ENCODE results near the gene PLEKHA7.

Gene PLEKHA7

DNA sequence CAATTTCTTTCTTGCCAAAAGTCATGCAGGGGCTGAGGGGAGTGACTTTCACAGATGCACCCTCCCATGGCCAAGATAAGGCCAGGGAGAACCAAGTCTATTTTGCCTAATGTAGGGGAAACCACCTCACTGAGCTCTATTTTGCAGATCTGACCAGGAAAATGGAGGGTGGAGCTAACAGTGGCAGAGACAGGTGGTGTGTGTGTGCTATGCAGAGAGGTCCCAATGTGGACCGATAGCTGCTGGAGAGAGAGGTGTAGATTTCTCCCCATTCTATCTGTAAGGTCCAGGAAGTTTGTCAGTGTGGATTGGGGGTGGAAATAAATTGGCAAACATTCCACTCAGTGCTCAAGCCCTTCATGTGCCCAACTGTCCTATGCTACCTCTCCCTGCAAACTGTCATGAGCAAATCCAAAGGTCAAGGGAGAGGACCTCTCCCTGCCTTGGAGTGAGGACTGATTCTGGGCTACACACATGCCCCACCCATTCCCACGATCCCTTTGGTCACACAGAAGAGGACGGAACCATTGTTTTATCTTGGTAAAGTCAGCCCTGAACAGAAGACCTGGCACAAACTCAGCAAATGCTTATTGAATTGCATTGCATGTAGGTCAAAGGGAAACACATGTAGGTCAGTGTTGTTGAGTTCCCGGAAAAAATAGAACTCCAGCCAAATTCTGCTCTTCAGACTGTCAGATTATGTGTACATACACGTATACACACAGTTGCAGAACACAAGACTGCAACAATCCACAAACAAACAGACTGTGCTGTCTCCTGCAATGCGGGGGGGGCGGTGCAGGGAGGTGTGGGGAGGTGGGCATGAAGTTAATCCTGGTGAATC lies 209.9 kb downstream of the PLEKHA7 start:
- DNase-seq = no peak

DNA sequence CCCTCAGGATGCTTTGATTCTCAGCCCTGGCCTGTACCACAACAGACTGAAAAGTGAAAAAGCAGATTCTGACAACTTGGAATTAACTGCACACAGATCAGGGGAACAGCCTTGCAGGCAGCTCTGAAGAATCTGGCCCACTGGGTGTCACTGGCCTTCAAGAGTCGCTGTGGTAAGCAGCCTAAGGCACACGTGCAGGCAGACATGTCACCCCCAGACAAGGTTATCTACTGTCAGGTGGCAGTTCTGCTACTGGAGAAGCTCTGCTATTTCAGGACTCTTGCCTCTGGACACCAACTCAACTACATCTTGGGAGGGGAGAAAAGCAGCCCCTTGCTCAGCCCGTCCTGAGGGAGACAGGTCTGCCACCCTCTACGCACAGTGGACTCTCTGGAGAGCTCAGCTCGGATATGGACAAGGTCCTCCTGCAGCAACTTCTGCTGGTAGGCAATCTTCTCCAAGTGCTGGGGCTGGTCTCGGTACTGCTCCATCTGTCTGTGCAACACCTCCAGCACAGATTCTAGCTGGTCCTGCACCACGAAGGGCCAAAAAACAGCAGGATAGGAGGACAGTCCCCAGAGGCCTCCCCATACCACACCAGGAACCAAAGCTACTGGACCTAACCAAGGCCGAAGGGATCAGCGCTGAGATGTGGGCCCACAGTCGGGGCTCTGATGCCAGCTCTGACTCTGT lies 212.8 kb downstream of the PLEKHA7 start:
- no peak for DNase-seq

DNA sequence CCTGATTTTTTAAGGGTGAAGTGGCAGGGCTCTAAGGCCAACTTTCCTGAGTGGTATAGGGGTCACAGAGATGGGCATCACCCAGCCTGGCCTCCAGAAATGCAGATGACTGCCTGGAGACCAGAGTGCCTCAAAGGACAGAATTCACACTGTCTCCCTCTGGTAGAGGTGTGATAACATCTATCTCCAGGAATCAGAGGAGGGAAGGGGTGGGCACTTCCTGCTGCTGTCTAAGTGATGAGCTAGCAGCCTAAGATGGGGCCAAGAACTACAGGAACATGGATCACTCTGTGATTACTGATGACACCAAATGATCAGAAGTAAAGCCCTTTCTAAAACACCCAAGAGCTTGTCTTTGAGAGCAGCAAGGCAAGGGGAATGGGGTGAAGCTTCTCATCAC lies 213.8 kb downstream of the PLEKHA7 start:
- no peak for DNase-seq

DNA sequence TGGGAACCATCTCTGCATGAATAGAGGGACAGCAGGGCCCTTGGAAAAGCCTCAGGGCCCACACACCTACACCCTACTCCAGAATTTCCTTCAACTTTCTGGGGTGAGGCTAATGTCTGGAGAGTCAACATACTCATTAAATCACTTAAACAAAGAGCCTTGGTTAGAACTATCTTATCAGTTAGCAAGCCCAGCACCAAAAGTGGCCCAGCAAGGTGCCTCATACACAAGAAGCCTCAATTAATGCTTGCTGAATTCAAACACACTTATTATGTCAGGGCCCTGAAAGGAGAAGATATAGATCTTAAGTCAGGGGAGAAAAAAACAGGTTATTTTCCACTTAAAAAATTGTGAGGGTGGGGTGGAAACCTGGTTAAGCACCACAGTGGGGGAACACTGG lies 214.3 kb downstream of the PLEKHA7 start:
- DNase-seq = no peak

DNA sequence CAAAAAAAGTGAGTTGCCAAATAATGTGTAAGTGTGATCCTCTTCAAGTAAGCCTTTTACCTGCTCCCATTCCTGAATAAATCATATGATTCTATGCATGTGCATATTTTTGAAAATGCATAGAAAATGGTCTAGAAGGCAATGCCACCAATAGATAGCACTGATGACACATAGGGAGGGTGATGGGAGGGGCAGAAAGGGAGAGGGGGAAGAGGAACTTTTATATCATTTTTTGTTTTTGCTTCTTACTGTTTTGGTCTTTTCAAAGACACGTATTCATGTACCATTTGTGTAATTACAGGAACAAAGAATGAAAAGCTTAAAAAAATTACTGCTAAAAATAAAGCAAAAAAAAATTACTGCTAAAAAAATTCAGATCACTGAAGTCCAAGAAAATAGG lies 215.0 kb downstream of the PLEKHA7 start:
- DNase-seq = no peak

DNA sequence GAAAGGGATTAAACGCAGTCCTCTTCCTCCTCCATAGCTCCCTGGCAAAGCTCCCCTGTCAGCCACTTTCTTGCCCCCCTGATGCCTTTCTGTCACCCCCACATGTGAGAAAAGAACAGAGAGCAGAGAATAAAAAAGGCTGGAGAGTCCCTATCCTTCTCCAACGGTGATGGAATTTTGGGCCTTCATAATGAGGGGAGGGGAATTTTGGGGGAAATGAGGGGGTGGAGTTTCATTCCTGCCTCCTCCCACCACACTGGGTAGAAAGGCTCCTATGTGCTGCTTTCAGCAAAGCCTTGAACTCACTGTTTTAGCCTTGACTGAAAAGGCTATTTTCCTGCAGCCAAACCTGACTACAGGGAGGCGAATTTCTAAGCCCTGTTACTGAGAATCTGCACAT lies 216.4 kb downstream of the PLEKHA7 start:
- no peak for DNase-seq

DNA sequence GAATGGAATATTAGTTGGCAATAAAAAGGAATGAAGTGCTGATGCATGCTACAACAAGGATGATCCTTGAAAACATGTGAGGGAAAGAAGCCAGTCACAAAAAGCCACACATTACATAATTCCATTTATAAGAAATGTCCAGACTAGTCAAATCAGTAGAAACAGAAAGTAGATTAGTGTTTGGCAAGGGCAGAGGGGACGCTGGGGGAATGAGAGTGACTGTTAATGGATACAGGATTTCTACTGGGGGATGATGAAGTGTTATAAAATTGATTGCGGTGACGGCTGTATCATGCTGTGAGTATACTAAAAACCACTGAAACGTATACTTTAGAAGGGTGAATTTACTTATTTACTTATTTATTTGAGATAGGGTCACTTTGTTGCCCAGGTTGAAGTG lies 217.9 kb downstream of the PLEKHA7 start:
- no peak for DNase-seq

DNA sequence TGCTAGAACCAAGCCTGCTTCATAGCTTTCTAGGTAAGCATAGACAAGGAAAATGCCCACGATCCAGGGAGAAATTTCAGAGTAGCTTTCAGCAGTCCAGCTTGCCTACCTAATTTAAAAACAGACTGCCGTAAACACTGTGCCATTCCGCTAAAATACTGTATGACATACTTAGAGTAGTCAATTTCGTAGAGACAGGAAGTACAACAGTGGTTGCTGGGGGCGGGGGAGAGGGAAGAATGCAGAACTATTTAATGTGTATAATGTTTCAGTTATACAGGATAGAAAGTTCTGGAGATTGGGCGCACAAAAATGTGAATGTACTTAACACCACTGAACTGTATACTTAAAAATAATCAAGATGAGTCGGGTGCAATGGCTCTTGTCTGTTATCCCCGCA lies 219.1 kb downstream of the PLEKHA7 start:
- DNase-seq = no peak

DNA sequence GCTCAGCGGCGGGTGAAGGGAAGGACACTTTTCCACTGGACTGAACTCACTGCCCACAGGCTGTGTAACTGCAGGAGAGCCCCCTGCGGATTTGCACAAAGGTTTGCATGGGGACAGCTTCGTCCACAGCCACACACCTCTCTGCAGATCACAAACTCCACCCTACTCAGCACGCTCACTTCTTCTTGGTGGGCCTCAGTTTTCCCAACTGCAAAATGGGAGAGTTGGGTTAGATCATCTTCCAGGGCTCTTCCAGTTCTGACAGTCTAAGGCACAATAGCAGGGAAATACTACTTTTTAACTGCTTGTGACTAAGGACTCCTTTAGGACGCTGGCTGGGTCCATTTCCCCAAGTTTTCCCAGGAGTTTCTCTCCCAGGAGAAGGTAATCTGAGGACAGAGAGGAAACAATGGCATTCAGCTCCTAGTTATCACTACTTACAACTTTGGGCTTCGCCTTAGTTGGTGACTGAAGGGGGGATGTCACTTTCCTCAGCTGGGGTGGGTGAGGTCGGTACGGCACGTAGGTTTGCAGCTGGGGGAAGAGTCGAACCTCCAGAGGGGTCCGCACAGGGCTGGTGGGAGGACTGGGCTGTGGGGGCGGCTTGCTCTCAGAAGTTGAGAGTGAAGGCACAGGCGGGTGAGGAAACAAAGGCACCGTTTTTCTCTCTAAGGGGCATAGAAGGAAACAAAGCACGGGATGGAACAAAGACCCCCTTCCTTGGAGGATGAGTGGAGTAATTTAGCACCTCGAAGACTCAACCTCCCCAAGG lies 220.0 kb downstream of the PLEKHA7 start:
- no peak for DNase-seq

DNA sequence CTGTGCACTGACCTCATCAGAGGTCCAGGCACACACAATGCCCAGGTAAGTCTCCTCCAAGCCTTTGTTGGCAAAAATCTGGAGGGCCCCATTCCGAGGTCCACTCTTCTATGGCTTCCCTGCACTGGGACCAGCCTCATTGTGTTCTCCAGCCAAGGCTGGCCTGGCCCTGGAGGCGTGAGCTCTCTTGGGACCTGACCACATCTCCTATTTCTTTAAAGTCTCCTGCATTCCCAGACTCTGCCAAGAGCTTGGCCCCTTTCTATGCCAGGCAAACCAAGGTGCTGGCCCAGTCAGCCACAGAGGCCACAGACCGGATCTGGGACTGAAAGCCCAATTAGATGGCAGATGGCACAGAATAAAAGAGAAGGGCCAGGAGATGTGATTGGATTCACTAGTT lies 220.7 kb downstream of the PLEKHA7 start:
- no peak for DNase-seq

DNA sequence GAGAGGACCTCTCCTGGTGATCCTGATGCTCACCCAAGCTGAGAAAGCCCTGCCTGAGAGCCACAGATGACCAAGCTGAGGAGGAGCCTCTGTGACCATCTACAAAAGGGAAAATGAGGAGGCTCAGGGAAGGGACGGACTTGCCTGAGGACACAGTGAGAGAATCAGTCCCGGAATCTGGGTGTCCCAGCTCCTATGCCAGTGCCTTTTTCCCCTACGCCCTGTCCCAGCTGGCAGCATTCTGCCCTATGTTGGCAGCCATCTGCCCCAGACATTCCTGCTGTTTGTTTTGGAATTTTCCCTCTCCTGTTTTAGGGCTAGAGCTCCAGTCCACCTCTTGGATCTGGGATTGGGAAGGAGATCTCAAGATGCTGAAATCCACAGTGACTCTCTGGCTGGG lies 221.2 kb downstream of the PLEKHA7 start:
- DNase-seq = no peak

DNA sequence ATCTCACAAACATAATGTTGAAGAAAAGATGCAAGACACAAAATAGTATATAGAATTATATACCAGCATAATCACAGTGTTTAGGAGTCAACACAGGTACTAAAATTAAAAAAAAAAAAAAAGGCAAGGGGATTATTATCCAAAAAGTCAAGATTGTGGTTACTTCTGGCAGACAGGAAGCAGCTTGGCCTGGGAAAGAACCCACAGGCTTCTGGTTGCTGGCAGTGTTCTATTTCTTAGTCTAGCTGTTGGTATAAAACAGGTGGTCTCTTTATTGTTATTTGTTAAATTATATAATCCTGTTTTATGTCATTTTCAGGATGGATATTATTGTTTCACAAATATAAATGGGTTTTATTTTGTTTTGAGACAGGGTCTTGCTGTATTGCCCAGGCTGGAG lies 221.8 kb downstream of the PLEKHA7 start:
- no peak for DNase-seq

DNA sequence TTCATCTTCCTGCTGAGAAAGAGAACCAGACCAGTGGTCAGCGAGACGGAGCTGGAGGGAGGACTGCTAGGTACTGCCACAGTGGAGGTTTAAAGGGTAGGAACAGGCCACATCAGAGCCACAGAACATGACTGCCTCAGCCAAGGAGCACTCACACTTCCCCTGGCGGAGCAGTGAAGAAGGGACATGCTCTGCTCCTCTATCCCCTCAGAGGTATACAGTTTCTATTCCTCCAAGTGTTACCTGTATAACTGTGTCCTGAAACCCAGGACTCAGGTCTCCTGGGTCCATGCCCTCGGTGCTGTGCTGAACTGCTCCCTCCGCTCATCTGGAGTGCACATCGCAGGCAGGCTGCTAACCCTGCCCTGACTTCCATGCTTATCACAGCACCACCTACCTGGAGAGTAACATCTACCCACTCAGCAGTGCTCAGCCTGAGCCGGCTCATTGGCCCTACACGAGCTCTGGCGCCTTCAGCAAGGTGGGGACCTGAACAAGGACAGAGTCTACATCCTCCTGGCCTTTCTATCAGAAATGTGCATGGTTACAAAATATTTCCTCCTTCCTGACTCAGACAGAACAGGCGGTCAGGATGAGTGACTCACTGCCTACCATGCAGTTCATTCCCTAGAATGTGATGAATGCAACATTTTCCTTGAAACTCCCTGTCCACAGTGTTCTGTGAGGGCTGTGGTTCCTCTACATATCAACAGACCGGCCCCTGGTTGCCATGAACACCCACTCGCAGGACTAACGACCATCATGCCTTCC lies 222.8 kb downstream of the PLEKHA7 start:
- DNase-seq = no peak

DNA sequence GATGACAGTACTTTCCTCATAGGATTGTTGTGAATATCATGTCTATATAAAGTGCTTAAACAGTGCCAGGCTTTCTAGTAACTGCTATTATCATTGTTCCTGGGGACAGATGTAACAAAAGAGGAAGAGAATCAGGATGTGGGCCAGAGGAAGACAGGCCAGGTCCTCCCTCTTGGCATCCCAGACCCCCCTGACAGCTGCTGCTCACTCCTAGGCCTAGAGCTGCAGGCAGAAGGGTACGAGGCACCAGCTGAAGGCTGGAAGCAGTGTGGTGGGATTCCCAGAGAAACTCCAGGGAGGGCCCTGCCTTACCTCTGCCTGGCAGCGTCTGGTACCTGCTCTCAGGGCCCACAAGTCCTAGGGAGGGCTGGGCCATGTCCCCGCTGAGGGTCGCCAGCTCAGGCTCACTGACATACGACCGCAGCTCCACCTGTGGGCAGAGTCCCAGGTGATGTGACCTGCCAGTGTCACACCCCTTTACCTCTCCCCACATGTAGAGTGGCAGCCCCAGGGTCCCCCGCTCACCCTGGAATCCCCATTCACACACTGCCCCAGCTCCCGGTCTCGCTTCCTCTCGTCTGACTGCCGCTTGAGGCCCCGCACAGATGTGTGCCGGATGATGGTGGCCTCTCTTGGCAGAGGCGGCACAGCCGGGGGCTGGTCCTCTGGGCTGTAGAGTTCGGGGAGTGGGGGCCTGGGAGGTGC lies 223.6 kb downstream of the PLEKHA7 start:
- DNase-seq = no peak

DNA sequence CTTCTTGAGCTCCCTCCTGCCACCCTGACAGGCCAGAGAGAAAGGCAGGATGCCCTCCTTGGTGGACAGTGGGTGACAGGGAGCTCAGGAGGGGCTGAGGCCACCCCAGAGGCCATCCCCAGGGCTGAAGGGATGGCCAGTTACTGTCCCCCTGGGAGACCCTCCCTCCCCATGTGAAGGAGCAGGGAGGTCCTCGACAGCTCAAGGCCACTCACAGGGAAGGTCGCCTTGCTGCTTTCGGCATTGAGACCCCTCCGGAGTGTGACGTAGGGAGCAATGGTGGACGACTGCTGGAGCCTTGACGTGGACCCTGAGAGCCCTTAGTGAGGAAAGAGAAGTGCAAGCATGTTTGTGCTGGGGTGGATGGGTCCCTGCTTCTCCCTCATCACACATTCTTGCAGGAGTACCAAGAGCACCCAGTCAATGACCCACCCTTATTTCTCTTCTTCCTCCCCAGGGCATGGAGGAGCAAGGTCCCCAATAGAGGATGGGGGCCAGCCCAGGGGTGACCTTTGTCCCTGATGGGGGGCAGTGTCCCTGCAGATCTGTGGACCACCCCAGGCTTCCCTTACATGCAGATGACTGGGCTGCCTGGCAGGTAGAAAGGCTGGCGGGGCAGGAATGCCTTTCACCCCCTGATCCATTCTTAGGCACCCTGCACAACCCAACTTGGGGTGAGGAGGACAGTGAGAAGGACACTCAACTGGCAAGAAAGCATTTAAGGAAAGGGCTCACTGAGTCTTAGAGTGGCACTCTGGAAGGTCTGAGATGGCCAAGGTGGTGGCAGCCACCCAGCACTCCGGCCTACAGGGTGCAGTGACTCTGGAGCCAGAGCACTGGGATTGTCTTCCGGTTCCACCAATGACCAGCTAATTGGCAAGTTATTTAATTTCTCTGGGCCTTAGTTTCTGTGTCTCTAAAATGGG lies 224.4 kb downstream of the PLEKHA7 start:
- DNase-seq = no peak

DNA sequence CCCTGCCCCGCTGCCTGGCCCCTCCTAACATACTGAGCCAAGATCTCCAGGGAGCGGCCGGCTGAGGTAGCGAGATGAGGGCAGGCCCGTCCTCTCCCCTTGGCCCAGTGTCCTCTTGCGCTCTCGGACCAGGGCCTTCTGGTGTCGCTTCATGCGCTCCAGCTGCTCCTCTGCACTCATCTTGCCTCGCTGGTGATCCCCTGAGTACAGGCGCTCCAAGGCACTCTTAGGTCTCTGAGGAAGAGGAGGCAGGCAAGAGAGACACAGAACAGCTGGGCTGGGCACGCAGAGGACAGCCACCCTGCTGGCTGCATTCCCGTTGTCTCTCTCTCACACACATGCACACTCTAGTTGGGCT lies 225.2 kb downstream of the PLEKHA7 start:
- DNase-seq = no peak

DNA sequence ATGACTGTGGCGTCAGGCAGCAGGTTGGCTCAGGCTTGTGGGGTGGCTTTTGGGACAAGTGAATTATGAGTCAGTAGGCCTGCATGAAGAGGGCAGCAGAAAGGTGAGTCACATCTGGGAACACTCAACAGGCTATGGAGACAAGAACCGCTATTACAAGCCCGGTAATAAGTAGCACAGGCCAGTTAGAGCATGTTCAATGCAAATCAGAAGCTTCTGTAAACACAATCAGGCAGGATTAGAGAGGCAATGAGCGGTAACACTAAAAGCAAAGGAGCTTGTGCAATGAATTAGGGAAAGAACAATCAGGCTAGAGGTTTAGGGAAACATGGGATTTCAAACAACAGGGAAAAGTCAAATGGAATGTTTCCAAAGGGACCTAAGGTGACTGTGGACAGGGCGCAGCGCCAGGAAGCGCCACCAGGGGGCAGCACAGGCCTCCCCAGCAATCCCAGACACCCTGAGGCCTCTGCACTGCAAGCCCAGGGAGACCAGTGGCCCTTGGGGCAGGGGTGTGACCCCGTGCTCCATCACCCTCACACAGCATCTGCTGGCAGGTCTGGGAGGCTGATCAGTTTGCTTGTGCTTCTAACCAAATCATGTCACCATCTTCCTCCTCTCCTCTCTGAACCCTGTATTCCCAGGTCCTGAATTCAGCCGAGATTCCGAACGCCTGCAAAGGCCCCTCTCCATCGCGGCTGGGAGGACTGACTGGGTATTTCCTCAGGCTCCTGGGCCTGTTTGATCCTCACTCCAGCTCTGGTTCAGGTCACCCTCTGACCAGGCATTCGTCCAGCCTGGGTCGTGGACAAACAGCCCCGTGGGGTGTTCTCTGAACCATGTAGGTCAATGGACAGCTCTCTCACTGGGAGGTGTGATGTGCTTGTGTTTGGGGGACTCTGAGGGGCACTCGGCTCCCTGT lies 225.8 kb downstream of the PLEKHA7 start:
- peak; percentile 50 for DNase-seq

DNA sequence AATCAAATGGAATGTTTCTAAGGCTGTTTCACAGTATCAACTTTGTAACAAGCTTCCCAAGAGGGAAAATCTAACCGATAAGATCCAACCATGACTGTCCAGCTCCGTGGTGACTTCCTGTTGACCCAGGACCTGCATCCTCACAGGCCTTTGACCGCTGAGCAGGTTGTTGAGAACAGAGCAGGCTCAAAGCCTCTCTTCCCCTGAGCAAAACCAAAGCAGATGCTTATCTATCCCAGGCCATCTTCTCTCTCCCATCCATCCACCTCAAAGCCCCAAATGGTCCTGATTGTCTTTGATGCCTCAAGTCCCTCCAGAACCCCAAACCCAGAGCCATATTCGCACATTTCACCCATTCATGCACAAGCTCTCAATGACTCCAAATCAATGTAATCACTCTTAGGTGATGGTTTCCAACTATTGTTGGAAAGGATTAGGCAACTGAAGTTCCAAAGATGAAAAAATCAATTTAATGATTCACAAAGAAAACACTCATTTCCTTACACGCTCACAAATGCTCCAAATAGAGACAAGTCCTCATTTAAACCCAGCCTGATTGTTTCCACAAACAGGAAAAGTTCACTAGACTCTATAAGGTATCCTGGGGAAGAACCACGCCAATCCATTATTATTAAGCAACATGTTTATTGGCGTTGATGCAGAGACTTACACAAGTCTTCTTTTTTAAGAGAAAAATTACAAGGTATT lies 227.0 kb downstream of the PLEKHA7 start:
- no peak for DNase-seq

DNA sequence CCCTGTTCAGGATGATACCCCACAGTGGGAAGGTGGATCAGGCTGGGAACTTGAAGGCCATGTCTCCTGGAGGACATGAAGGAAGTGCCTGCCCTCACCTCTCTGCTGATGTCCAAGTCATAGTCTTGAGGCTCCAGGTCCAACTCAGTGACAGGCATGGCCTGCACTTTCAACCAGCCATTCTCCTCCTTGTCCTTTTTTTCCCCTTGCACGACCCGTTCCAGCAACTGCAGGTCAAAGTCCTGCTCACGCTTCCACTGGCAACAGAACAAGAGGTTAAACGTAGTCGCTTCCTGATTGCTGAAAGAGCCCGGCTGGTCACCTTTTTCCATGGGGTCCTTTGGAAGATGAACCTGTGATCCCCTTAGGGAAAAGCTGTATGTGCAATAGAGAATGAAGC lies 228.1 kb downstream of the PLEKHA7 start:
- DNase-seq = no peak

All from activated CD4-positive, alpha-beta T cell treated with anti-CD3 and anti-CD28 coated beads, Interleukin-2, amount 50 U/mL, for 16 hours (primary cell).